GM18867 (cell line): ENCODE results near the gene SLC9A2.
A peak's percentile ranks its signal among the peaks of the same experiment; 100 is the strongest.

Source experiments
- ATAC-seq: cut with Tn5 transposase; IDR thresholded peaks from one replicate; pipeline ENCODE4 v1.9.1; 2021; ENCODE audit warnings: mild to moderate bottlenecking, moderate library complexity; ENCODE audit not compliant: unreplicated experiment

Gene SLC9A2

DNA sequence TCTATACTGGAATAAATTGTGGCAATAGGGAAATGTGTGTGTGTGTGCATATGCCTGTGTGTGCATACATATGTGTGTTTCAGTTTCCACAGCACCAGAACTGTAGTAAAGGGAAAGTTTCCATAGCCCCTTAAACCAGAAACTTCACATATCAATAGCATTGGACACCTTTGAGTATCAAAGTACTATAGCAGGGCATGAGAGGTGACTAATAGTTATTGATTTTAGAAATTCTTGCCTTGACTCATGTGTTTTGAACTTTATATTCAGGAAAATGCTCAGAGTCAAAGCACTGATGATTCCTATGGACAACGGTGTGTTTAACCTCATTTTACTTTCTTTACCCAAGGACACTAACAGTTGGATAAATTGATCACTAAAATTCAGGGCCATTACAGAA, 50.0 kb downstream of the SLC9A2 start:
- ATAC-seq: no peak

DNA sequence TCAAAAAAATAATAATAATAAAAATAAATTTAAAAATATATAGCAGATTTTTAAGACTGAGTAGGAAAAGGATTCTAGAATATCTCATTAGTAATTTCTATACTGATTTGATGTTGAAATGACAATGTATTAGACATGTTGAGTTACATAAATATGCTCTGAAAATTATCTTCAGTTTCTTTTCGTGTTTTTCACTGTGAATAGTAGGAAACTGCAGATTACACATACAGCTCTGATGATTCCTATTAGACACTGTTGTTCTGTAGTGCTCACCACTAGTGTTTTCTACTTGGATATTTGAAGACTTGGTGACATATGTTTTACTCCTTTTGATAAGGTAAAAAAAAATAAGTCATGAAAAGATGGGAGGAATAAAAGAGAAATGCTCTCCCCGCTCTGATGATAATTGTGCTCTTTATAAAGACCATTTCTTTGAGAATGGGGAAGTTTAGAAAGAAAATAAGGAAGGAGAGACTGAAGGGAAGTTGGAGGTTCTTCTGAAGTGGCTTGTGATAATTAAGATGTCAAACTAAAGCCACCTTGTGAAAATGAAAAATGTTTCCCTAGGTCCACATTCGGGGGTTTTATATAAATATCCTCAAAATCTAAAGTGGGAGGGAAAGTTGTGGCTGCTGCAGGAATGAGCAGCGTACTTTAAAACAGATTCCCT, 52.9 kb downstream of the SLC9A2 start:
- no peak for ATAC-seq

- no peak for ATAC-seq
Measured at GRCh38 chr2:102674370-102674769, 55.0 kb downstream of the SLC9A2 start.

- ATAC-seq: no peak
Measured at GRCh38 chr2:102674836-102675235, 55.5 kb downstream of the SLC9A2 start.

- ATAC-seq: no peak
Measured at GRCh38 chr2:102677244-102678215, 58.2 kb downstream of the SLC9A2 start.

DNA sequence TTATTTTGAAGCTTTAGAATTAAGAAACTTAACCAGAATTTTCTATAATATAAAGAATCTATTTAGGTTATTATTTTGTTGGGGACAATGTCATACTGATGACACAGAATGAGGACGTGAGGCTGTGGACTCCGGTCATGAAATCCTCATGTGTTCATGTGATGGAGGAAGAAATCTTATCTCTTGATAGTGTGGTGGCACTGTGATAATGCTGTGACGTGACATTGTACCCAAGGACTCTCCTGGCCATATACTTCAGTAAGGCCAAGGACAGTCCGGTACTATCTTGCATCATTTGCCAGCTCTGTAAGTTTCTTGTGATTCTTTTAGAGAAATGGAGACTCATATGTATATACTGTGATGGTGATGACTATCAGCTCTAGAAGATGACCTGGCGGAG, 59.1 kb downstream of the SLC9A2 start:
- no peak for ATAC-seq

GRCh38 chr2:102686479-102687439, 67.4 kb downstream of the SLC9A2 start:
- ATAC-seq: peak; percentile 64

- no peak for ATAC-seq
Measured at GRCh38 chr2:102690012-102690411, 70.7 kb downstream of the SLC9A2 start.

DNA sequence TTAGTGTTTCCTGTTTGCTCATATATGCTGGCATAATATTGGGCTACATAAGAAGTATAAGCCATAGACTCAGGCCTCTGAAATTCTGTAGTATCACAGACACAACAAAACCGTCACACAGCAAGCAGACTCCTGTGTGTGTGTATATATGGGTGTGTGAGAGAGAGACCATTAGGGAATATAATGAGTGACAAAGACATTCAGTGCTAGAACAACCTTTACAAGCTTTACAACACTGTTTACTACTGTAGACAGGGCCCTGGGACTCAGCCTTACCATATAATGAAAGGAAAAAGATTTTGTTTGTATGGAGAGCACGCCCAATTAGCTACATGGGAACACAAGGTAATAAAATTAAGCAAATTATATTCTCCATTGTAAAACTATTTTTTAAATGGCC, 77.1 kb downstream of the SLC9A2 start:
- ATAC-seq: no peak

DNA sequence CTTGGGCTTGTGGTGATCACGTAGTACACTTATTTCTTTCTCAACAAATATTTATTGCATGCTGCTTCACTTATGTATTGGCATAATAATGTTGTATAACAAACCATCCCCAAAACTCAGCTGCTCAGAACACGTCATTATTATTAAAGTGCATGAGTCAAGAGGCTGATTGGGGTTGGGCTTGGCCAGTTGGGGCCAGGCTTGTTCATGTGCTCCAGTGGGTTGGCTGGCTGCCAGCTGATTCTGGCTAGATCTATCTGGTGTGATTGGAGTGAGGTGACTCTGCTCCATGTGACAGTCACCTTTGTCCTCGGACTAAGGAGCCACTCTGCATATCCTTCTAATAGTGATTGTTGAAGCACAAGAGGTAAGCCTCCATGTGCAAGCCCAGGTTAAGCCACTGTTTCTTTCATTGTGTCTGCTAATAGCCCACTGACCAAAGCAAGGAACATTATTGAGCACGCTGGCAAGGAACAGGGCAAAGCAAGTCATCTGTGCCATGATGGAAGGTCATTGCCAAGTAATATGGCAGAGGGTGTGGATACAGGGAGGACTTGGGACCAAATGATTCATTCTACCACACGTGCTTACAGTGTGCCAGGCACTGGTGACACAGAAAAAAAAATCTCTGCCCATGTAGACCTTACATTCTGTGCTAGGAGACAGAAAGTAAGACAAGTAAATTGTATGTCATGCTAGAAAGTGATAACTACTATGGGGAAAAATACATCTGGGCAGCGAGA, 79.2 kb downstream of the SLC9A2 start:
- no peak for ATAC-seq

DNA sequence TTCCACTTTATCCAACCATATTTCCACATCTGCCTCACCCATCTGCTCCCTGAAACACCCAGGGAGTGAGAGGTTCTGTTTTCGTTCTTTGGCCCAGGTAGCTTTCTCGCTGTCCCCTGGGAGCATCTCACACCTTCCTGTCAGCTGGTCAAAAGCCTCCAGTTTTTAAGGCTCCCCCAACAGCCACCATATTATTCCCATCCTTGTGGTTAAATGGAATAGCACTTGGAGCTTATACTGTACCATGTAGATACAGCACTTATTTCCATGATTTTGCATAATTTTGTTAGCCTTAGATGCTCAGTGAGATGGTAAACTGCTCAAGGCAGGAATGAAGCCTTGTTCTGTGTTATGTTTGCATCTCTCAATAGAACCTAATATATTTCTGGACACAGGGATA, 84.0 kb downstream of the SLC9A2 start:
- no peak for ATAC-seq

DNA sequence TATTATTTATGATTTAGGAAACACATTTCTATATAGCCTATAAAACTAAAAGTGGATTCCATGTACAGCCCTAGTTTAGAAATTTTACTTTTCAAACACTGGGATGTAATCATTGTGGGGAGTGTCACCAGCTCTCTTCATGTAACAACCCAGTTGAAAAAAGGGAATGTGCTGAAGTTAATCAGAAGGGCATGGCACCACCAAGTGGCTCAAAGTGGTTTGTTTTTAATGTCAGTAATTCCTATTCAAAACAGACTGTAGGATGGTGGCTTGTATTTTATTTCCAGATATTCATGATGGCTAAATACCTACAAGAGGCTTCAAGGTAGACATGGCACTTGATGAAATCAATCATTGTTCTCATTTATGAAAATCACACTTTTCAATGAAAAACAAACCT, 84.4 kb downstream of the SLC9A2 start:
- ATAC-seq: no peak

- ATAC-seq: no peak
Measured at GRCh38 chr2:102704531-102704930, 85.2 kb downstream of the SLC9A2 start.

- ATAC-seq: no peak
Measured at GRCh38 chr2:102707796-102708695, 88.7 kb downstream of the SLC9A2 start.

DNA sequence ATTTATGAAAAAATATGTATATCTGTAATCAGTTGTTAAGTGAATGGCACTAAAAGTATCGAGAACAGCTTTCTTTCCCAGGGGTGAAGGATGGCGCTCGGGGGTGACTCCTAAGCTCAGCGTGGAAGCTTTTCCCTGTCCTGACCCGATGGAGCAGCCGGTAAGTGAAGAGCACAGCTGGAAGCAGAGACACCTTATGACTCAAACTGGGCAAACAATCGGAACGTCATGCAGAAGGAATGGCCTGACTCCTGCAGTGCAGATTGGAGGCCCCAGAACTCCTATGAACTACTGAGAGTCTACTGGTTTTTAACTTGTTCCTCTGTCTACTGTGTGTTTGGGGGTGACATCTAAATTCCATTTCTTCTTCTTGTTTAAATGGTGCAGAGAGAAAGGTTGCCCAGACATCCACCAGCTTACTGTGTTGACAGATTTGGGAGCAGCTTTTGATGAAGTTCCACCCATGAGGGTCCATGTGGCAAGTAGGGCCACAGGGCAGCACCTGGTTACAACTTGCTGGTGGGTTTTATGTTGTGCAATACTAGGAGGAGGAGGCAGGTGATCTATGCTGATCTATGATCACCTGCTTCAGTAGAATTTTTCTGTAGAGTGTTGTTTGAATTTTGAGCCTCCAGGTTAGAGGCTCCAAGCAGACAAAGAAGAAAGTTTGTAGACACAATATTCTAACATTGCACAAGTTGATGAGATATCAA, 89.7 kb downstream of the SLC9A2 start:
- ATAC-seq: no peak

DNA sequence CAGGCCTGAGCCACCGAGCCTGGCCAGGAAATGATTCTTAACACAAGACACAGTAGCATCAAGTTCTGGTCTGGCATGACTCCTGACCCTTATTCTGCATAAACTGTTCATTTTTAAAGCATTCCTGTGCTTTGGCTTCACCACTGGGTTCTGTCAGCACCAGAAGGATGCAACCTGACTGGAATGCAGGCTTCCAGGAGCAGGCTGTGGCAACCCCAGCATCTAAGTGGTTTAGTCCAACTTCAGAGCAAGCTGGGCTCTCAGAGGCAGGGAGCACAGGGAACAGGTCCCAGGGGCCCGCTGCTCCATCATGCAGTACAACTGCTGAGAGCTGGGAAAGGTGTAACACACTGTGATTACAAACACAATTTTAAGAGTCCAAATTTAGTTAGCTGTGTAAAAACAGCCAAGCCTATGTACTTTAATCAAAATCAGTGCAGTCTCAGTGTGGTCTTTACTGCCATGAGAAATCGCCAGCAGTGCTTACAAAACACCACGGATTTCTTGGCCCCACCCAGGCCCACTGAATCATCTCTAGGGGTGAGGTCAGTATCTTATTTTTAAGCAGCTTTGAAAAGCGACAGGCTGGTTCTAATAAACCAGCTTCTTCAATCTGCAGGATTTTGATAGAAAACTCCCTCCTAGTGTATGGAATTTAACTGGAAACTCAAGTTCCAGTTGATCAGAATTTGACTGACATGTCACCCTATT, 98.1 kb downstream of the SLC9A2 start:
- ATAC-seq: no peak

- no peak for ATAC-seq
Measured at GRCh38 chr2:102718387-102719316, 99.3 kb downstream of the SLC9A2 start.
